H9 (cell line): Measurements from ENCODE around the gene LAMTOR4. TPM values are rescaled to one million over a fixed set of nuclear protein-coding genes. Genes with fewer than 3 reads are reported as not detected.

Experiments
- DNase-seq: peaks from one replicate; pipeline ENCODE4 v3.0.0-alpha.2; 2017
- H2AFZ ChIP-seq: one replicate; pipeline ENCODE4 v1.6.1; 2013; ENCODE audit warnings: mild to moderate bottlenecking, low read length, control low read depth, moderate library complexity
- H2AK5ac ChIP-seq: 2 replicates; pipeline ENCODE4 v1.6.1; 2013; ENCODE audit warnings: low read length, control low read depth, mixed read lengths; ENCODE audit not compliant: insufficient read length
- H2BK120ac ChIP-seq: one replicate; pipeline ENCODE4 v1.6.1; 2013; ENCODE audit warnings: low read depth, mild to moderate bottlenecking, low read length, control low read depth, inconsistent platforms; ENCODE audit not compliant: poor library complexity, severe bottlenecking
- H2BK12ac ChIP-seq: 2 replicates; pipeline ENCODE4 v1.6.1; 2013; ENCODE audit warnings: low read length, control low read depth, mixed read lengths, low read depth; ENCODE audit not compliant: insufficient read length
- H2BK15ac ChIP-seq: 2 replicates; pipeline ENCODE4 v1.6.1; 2013; ENCODE audit warnings: low read depth, low read length, control low read depth
- H2BK20ac ChIP-seq: one replicate; pipeline ENCODE4 v1.6.1; 2013; ENCODE audit warnings: low read depth, mild to moderate bottlenecking, low read length, control low read depth, inconsistent platforms; ENCODE audit not compliant: poor library complexity, severe bottlenecking
- H2BK5ac ChIP-seq: 2 replicates; pipeline ENCODE4 v1.6.1; 2013; ENCODE audit warnings: low read length, control low read depth, mixed read lengths; ENCODE audit not compliant: insufficient read length
- H3K14ac ChIP-seq: 2 replicates; pipeline ENCODE4 v1.6.1; 2013; ENCODE audit warnings: low read length, control low read depth; ENCODE audit not compliant: insufficient read depth
- H3K18ac ChIP-seq: 2 replicates; pipeline ENCODE4 v1.6.1; 2013; ENCODE audit warnings: low read depth, mild to moderate bottlenecking, mixed read lengths, low read length, control low read depth; ENCODE audit not compliant: insufficient read length
- H3K23ac ChIP-seq: 2 replicates; pipeline ENCODE4 v1.6.1; 2013; ENCODE audit warnings: low read length, control low read depth, mixed read lengths, low read depth; ENCODE audit not compliant: insufficient read length
- H3K23me2 ChIP-seq: 2 replicates; pipeline ENCODE4 v1.6.1; 2013; ENCODE audit warnings: low read depth, mild to moderate bottlenecking, mixed read lengths, low read length, control low read depth; ENCODE audit not compliant: insufficient read length, poor library complexity, severe bottlenecking
- H3K27ac ChIP-seq: 2 replicates; pipeline ENCODE4 v1.5.1; 2013; ENCODE audit warnings: low read length, control low read depth, mixed read lengths, low read depth; ENCODE audit not compliant: insufficient read length
- H3K27me3 ChIP-seq: 2 replicates; pipeline ENCODE4 v1.6.1; 2013; ENCODE audit warnings: low read length, control low read depth, inconsistent platforms; ENCODE audit not compliant: insufficient read depth
- H3K4ac ChIP-seq: 2 replicates; pipeline ENCODE4 v1.6.1; 2013; ENCODE audit warnings: low read depth, mild to moderate bottlenecking, control low read depth, inconsistent platforms, low read length, moderate library complexity
- H3K4me1 ChIP-seq: 2 replicates; pipeline ENCODE4 v1.6.1; 2013; ENCODE audit warnings: low read length, control low read depth, inconsistent platforms; ENCODE audit not compliant: insufficient read depth
- H3K4me2 ChIP-seq: 2 replicates; pipeline ENCODE4 v1.6.1; 2013; ENCODE audit warnings: low read length, control low read depth, mixed read lengths; ENCODE audit not compliant: insufficient read length, insufficient read depth
- H3K56ac ChIP-seq: 2 replicates; pipeline ENCODE4 v1.6.1; 2013; ENCODE audit warnings: low read depth, mild to moderate bottlenecking, mixed read lengths, low read length, control low read depth; ENCODE audit not compliant: insufficient read length
- H3K79me1 ChIP-seq: 2 replicates; pipeline ENCODE4 v1.6.1; 2013; ENCODE audit warnings: low read depth, mild to moderate bottlenecking, moderate library complexity, low read length, control low read depth, inconsistent platforms; ENCODE audit not compliant: insufficient read depth, poor library complexity, severe bottlenecking
- H3K79me2 ChIP-seq: 2 replicates; pipeline ENCODE4 v1.6.1; 2013; ENCODE audit warnings: low read length, control low read depth, inconsistent platforms; ENCODE audit not compliant: insufficient read depth
- H3K9ac ChIP-seq: 2 replicates; pipeline ENCODE4 v1.6.1; 2013; ENCODE audit warnings: low read length, control low read depth, mixed read lengths; ENCODE audit not compliant: insufficient read length; ENCODE audit errors: extremely low read depth
- H3K9me3 ChIP-seq: one replicate; pipeline ENCODE4 v1.6.1; 2013; ENCODE audit warnings: low read depth, low read length, inconsistent platforms; ENCODE audit not compliant: control insufficient read depth
- H3T11ph ChIP-seq: one replicate; pipeline ENCODE4 v1.6.1; 2013; ENCODE audit warnings: mild to moderate bottlenecking, low read length, control low read depth, inconsistent platforms
- H4K20me1 ChIP-seq: one replicate; pipeline ENCODE4 v1.6.1; 2013; ENCODE audit not compliant: control insufficient read depth, insufficient read length, insufficient read depth
- H4K5ac ChIP-seq: 2 replicates; pipeline ENCODE4 v1.6.1; 2013; ENCODE audit warnings: low read depth, mild to moderate bottlenecking, mixed read lengths, low read length, control low read depth; ENCODE audit not compliant: insufficient read length
- H4K8ac ChIP-seq: replicated peaks from 2 replicates; pipeline ENCODE4 v1.6.1; 2013; ENCODE audit warnings: low read length, control low read depth, mixed read lengths, low read depth; ENCODE audit not compliant: insufficient read length
- H4K91ac ChIP-seq: 2 replicates; pipeline ENCODE4 v1.6.1; 2013; ENCODE audit warnings: low read depth, mild to moderate bottlenecking, moderate library complexity, mixed read lengths, low read length, control low read depth; ENCODE audit not compliant: insufficient read length
- H3K27ac Mint-ChIP-seq, 3 experiments: 2 replicates in 2 of 3; 3 replicates in 1 of 3; pipeline ENCODE4 v1.8.0; 2020 to 2021; ENCODE audit warnings: mixed read lengths in 3 of 3, mild to moderate bottlenecking in 1 of 3, moderate library complexity in 1 of 3
- H3K27me3 Mint-ChIP-seq: 2 replicates; pipeline ENCODE4 v1.8.0; 2021; ENCODE audit warnings: low read depth, mild to moderate bottlenecking, moderate library complexity, mixed read lengths
- H3K36me3 Mint-ChIP-seq, 3 experiments: 2 replicates in 2 of 3; 3 replicates in 1 of 3; pipeline ENCODE4 v1.8.0; 2020 to 2021; ENCODE audit warnings: low read depth in 3 of 3, mixed read lengths in 3 of 3; ENCODE audit not compliant: insufficient read depth in 1 of 3
- H3K4me1 Mint-ChIP-seq, 2 experiments: 2 replicates each; pipeline ENCODE4 v1.8.0; 2020; ENCODE audit warnings: mixed read lengths in 2 of 2
- H3K4me3 Mint-ChIP-seq, 2 experiments: 2 replicates in 1 of 2; 3 replicates in 1 of 2; pipeline ENCODE4 v1.8.0; 2020 to 2021; ENCODE audit warnings: mild to moderate bottlenecking in 2 of 2, mixed read lengths in 2 of 2, moderate library complexity in 1 of 2
- H3K9me3 Mint-ChIP-seq, 2 experiments: 2 replicates in 1 of 2; 3 replicates in 1 of 2; pipeline ENCODE4 v1.8.0; 2020; ENCODE audit warnings: mild to moderate bottlenecking in 2 of 2, mixed read lengths in 2 of 2, moderate library complexity in 1 of 2
- WGBS: extraction: QIAGEN DNeasy Blood & Tissue Kit; methylation state at CpG from one replicate; pipeline ENCODE4 v1.1.7; 2013; ENCODE audit warnings: missing lambda C conversion rate, low lambda C conversion rate, mixed read lengths; ENCODE audit not compliant: insufficient read length; ENCODE audit errors: extremely low coverage; 5-methylcytosine and 5-hydroxymethylcytosine counted together
- total RNA-seq: library from RNA; stranded (reverse); gene quantifications from 2 replicates; pipeline ENCODE4 v1.2.1, GENCODE V29; 2021
- TF ChIP-seq, protein P1 (sequence below): fragments of 200-600 bp; sonication (generic); conservative IDR thresholded peaks from 3 replicates; pipeline ENCODE4 v1.8.0; 2021; ENCODE audit warnings: antibody characterized with exemption, mild to moderate bottlenecking

Gene LAMTOR4
- total RNA-seq, 1 experiment from 2014 or later, result 179 TPM

DNA sequence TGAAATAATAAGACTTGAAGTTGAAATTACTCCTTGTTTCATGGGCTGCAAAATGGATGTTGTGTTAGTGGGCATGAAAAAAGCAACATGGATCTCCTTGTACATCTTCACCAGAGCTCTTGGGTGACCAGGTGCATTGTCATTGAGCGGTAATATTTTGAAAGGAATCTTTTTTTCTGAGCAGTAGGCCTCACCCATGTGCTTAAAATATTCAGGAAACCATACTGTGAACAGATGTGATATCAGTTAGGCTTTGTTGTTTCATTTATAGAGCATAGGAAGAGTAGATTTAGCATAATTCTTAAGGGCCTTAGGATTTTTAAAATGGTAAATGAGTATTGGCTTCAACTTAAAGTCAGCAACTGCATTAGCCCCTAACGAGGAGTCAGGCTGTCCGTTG lies 44.3 kb downstream of the LAMTOR4 start:
- Histone ChIP-seq H2BK15ac (no peak overlapping the region), H2AK5ac (no peak overlapping the region), H4K8ac (no peak overlapping the region), H2BK5ac (no peak overlapping the region), H3K9ac (no peak overlapping the region), H3K56ac (no peak overlapping the region), H3K79me2 (no peaks in the 10 kb centered on the region), H4K91ac (no peak overlapping the region), H2BK120ac (no peak overlapping the region), H3K4me1 (no peaks in the 10 kb centered on the region), H3K23ac (no peak overlapping the region), H3K23me2 (no peaks in the 10 kb centered on the region), H3K4me2 (no peak overlapping the region), H3T11ph (no peak overlapping the region), H3K79me1 (no peaks in the 10 kb centered on the region), H2AFZ (no peak overlapping the region), H3K9me3 (no peaks in the 10 kb centered on the region), H4K5ac (no peak overlapping the region), H3K4ac (no peak overlapping the region), H4K20me1 (no peaks in the 10 kb centered on the region), H3K27me3 (no peaks in the 10 kb centered on the region; the same call in 1 of the 2 replicates), H3K18ac (no peak overlapping the region), H2BK20ac (no peak overlapping the region), H3K14ac (no peak overlapping the region), H2BK12ac (no peak overlapping the region), H3K27ac (no peak overlapping the region)
- no peak overlapping the region for H3K27ac Mint-ChIP-seq
- H3K9me3 Mint-ChIP-seq, result no peaks in the 10 kb centered on the region
- peaks cover 19% of the 10 kb centered on the region for H3K27me3 Mint-ChIP-seq
- peaks cover 3 to 9% of the 10 kb centered on the region in 2 experiments; a peak in 2 of 4 replicates for H3K4me1 Mint-ChIP-seq
- WGBS, result no CpG with 5 or more reads among the region's 3 CpGs
- TF ChIP-seq, protein P1, sequence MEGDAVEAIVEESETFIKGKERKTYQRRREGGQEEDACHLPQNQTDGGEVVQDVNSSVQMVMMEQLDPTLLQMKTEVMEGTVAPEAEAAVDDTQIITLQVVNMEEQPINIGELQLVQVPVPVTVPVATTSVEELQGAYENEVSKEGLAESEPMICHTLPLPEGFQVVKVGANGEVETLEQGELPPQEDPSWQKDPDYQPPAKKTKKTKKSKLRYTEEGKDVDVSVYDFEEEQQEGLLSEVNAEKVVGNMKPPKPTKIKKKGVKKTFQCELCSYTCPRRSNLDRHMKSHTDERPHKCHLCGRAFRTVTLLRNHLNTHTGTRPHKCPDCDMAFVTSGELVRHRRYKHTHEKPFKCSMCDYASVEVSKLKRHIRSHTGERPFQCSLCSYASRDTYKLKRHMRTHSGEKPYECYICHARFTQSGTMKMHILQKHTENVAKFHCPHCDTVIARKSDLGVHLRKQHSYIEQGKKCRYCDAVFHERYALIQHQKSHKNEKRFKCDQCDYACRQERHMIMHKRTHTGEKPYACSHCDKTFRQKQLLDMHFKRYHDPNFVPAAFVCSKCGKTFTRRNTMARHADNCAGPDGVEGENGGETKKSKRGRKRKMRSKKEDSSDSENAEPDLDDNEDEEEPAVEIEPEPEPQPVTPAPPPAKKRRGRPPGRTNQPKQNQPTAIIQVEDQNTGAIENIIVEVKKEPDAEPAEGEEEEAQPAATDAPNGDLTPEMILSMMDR, result no peak
- DNase-seq, result no peak
- H3K36me3 Mint-ChIP-seq, result no peaks in the 10 kb centered on the region
- H3K4me3 Mint-ChIP-seq, result no peak overlapping the region
